Kidney (tissue), 14 donors: ENCODE measurements around the gene ZNF335. TPM values are rescaled to one million over a fixed set of nuclear protein-coding genes. Genes with fewer than 3 reads are reported as not detected.
A peak's percentile ranks its signal among the peaks of the same experiment; 100 is the strongest.

Source experiments
- DNase-seq, 5 donors: peaks; one replicate each; pipeline ENCODE4 v3.0.0-alpha.2; 2013 to 2020
- FAIRE-seq: peaks from 2 replicates; lab custom pipeline; 2012; peaks lifted over from hg19 to GRCh38; lab: Jason Lieb, UNC
- H3K27ac ChIP-seq, 2 donors: one replicate each; pipeline ENCODE4 v1.7.0; 2013; ENCODE audit warnings: low read depth in 2 of 2, low read length in 2 of 2, inconsistent platforms in 1 of 2
- H3K27me3 ChIP-seq: one replicate; pipeline ENCODE4 v1.7.1; 2013; ENCODE audit warnings: low read length, inconsistent platforms; ENCODE audit not compliant: control insufficient read depth, insufficient read depth
- H3K36me3 ChIP-seq, 3 donors: one replicate each; pipeline versions ENCODE4 v1.7.0 to v1.7.1; 2013; ENCODE audit warnings: low read length in 3 of 3, control low read depth in 1 of 3, inconsistent platforms in 1 of 3; ENCODE audit not compliant: insufficient read depth in 3 of 3, control insufficient read depth in 2 of 3
- H3K4me1 ChIP-seq, 3 donors: one replicate each; pipeline versions ENCODE4 v1.7.0 to v1.7.1; 2013; ENCODE audit warnings: low read length in 3 of 3, inconsistent platforms in 1 of 3, low read depth in 1 of 3; ENCODE audit not compliant: control insufficient read depth in 2 of 3, insufficient read depth in 2 of 3
- H3K4me3 ChIP-seq, 3 donors: one replicate each; pipeline versions ENCODE4 v1.7.0 to v1.8.1; 2013; ENCODE audit warnings: low read length in 3 of 3, control low read depth in 1 of 3, inconsistent platforms in 1 of 3
- H3K9ac ChIP-seq, 3 donors: one replicate each; pipeline versions ENCODE4 v1.7.0 to v1.7.1; 2013; ENCODE audit warnings: low read length in 3 of 3, control low read depth in 1 of 3, inconsistent platforms in 1 of 3
- H3K9me3 ChIP-seq, 3 donors: one replicate each; pipeline versions ENCODE4 v1.7.0 to v1.7.1; 2013; ENCODE audit warnings: low read length in 3 of 3, control low read depth in 1 of 3, inconsistent platforms in 1 of 3; ENCODE audit not compliant: control insufficient read depth in 2 of 3, insufficient read depth in 1 of 3
- CTCF ChIP-seq: IDR thresholded peaks from 3 replicates; pipeline ENCODE4 v1.5.1; 2012; ENCODE audit warnings: mild to moderate bottlenecking, moderate library complexity, borderline replicate concordance; ENCODE audit not compliant: insufficient read depth; ENCODE audit errors: extremely low read depth
- intact Hi-C: fragments of 100-400 bp; cut with DNase I; formaldehyde crosslinking; loops from one replicate; pipeline ENCODE4 v1.11.1; 2022
- polyA plus RNA-seq: library from polyadenylated mRNA; stranded (reverse); fragments of 350-450 nt; fragmentation: Illumina TruSeq; extraction: RNeasy Lipid Tissue Mini Kit (QIAGEN cat#74804); gene quantifications from one replicate; pipeline ENCODE4 v1.2.3, GENCODE V29; 2014; ENCODE audit warnings: low read depth, low replicate concordance; ENCODE audit not compliant: insufficient read depth
- total RNA-seq: library from RNA; stranded (reverse); fragmentation: NEBNext Ultra II Directional; extraction: Animal tissue kit (Norgen Biotek cat#: 25700); gene quantifications from one replicate; pipeline ENCODE4 v1.2.1, GENCODE V29; 2021
- donor health status: control.
- donor health status: control.
- donor health status: control.
- donor health status: control.
- donor health status: control.
- donor health status: DM: yes; HTN: yes; CAD: no.
- donor health status: Normal renal cell carcinoma (clear cell type).

The ZNF335 gene
- total and polyA plus RNA-seq, 2 donors from 2014 or later: 5.7 to 22.3 TPM

- intact Hi-C loops: loop anchor here (10.0 kb wide), 1 partner anchor 141 kb away; the partner anchor contains the start of gene TNNC2
- FAIRE-seq: no peak
- H3K27me3 ChIP-seq: no peaks in the 10 kb centered on the region
- H3K36me3 ChIP-seq: peaks cover 3 to 61% (median 40%) of the 10 kb centered on the region in 3 donors
- no peak for TF ChIP-seq CTCF
- H3K4me3 ChIP-seq: no peak overlapping the region
- H3K9me3 ChIP-seq: no peaks in the 10 kb centered on the region
- peak in 1 of 5 donors; percentile 68 for DNase-seq
- H3K4me1 ChIP-seq: peaks cover 0 to 6% (median 6%) of the 10 kb centered on the region in 3 donors
- H3K9ac ChIP-seq: no peak overlapping the region
- H3K27ac ChIP-seq: no peak overlapping the region
Observed at GRCh38 chr20:45965169-45966002, 6.6 kb downstream of the ZNF335 start.

GRCh38 chr20:45964006-45964400 is 8.0 kb downstream of the ZNF335 start:
- FAIRE-seq: no peak
- no peak for TF ChIP-seq CTCF

DNA sequence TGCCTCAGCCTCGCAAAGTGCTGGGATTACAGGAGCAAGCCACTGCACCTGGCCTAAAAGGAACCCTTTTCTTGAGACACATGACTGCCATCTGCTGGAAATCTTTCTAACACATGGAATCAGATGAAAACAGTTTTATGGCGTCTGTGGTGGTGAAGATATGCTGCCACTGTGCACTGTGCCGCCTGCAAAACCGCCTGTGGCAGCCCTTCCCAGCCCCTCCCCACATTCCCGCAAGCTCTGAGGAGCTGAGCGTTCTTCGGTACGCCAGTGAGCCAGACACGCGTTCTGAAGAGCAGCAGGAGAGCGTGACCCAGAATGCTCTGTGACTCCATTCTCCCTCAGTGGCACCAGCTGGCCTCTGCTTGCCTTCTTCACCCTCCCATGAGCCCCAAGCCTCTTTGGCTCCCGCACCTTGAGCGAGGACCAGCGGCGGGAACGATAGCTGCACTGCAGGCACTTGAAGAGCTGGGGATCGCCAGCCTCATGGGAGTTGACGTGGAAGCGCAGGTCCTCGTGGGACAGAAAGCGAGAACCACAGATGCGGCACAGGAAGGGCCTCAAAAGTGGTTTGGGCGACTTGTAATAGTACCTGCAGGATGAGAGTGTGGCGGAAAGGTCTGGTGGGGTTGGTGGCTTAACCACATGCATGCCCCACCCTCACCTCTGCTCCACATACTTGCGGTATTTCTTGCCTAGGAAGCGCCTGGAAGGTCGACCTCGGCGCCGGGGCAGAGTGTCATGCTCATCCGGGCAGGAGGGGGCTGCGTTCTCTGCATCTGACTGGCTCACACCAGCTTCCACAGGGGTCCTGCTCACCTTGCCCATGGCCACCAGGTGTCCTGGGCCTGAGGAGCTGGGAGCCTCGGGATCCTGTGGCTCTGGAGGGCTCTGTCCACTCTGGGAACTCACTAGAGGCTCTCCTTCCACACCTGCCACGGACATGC is 8.7 kb downstream of the ZNF335 start:
- no peak overlapping the region for H3K9ac ChIP-seq
- no peaks in the 10 kb centered on the region for H3K4me1 ChIP-seq
- FAIRE-seq (no peak), DNase-seq (peak in 4 of 5 donors; percentile 44 to 79 (median 69))
- H3K4me3 ChIP-seq: no peak overlapping the region
- peaks cover 11 to 68% (median 51%) of the 10 kb centered on the region in 3 donors for H3K36me3 ChIP-seq
- H3K27me3 ChIP-seq: no peaks in the 10 kb centered on the region
- H3K27ac ChIP-seq: no peak overlapping the region
- TF ChIP-seq CTCF: peak; percentile 56
- H3K9me3 ChIP-seq: no peaks in the 10 kb centered on the region
- intact Hi-C loops: loop anchor here (10.0 kb wide), 1 partner anchor 139 kb away; the partner anchor contains the start of gene TNNC2

More at GRCh38 chr20:45964006-45964400, 8.0 kb downstream of the ZNF335 start:
- Histone ChIP-seq H3K9me3 (no peaks in the 10 kb centered on the region), H3K9ac (no peak overlapping the region), H3K27me3 (no peaks in the 10 kb centered on the region), H3K36me3 (peaks cover 5 to 68% (median 48%) of the 10 kb centered on the region in 3 donors), H3K4me1 (no peaks in the 10 kb centered on the region), H3K27ac (no peak overlapping the region), H3K4me3 (no peak overlapping the region)
- DNase-seq: no peak
- intact Hi-C loops: loop anchor here (10.0 kb wide), 1 partner anchor 139 kb away; the partner anchor contains the start of gene TNNC2
